NCI-H2196 (cell line): Measurements from ENCODE around the gene VSTM1.

Experiments
- DNase-seq: peaks from one replicate; lab custom pipeline; 2025; ENCODE audit not compliant: unreplicated experiment; lab: John Stamatoyannopoulos, UW

The VSTM1 gene

GRCh38 chr19:54013866-54014265 lies 49.8 kb downstream of the VSTM1 start:
- DNase-seq: no peak

- no peak for DNase-seq
These were observed 52.0 kb downstream of the VSTM1 start for GRCh38 chr19:54011507-54012211.

- DNase-seq: no peak
These were observed 53.2 kb downstream of the VSTM1 start for GRCh38 chr19:54010474-54010873.

GRCh38 chr19:54009440-54009839 lies 54.3 kb downstream of the VSTM1 start:
- DNase-seq: no peak

DNA sequence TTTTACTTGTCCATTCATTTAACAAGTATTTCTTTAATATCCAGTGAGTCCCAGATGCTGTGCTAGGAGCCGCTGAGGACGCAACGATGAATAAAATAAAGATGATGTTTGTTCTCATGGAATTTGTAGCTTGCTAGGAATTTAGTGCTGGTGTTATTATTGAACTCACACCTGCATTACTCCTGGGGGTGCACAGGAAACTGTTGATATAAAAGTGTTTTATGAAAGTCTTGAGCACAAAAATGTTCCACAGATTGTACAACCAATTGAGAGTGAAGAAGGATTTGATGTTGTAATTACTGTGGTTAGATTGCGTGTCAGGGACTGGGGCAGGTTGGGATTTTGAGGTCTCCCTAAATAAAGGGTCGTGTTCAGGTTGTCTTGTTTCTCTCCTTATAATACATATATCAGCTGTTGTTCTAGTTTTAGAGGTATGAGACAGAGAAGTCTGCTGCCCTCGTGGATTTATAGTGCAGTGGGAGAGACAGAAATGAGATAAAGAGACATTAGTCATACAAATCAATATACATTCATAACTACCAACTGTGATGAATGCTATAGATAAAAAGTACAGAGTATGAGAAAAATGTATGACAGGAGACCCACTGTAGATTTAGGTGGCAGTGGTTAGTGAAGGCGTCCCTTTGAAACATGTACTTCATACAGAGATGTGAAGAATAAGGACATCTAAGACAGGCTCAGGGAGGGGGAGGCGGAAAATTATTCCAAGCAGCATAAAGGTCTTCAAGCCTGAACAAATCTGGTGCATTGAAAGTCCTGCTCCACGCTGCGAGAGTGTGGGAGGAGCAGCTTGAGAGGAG lies 61.0 kb downstream of the VSTM1 start:
- DNase-seq: no peak

- no peak for DNase-seq
These were observed 62.2 kb downstream of the VSTM1 start for GRCh38 chr19:54001496-54001895.

DNA sequence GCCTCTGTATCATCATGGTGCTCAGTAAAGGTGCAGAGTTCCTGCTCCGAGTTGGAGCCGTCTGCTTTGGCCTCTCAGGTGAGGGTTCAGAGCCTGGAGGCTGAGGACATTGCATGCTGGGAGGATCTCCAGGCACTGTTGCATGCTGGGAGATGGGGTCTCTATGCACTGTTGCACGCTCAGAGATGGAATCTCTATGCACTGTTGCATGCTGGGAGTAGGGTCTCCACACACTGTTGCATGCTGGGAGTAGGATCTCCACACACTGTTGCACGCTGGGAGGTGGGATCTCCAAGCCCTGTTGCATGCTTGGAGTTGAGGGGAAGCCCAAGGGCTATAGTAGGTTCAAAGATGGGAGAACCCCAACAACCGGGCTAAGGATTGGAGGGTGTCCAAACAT lies 64.0 kb downstream of the VSTM1 start:
- no peak for DNase-seq

- DNase-seq: no peak
These were observed 65.5 kb downstream of the VSTM1 start for GRCh38 chr19:53998223-53998622.

DNA sequence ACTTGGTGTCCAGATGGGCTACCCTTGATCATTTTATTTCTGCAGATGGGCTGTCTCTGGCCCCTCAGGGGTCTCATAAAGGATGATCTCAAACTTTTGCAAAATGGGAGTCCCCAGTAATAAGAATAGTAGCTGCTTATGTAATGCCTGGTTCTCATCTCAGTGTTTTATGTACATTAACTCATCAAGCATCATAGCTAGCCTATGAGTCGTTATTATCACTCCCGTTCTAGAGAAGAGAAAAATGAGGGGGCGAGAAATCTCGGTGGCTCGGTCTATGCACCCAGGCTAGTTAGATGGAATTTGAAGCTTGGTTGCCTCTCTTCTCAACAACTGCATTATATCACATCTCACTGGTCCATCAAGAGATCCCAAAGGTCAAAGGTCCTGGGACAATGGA lies 68.9 kb downstream of the VSTM1 start:
- no peak for DNase-seq

DNA sequence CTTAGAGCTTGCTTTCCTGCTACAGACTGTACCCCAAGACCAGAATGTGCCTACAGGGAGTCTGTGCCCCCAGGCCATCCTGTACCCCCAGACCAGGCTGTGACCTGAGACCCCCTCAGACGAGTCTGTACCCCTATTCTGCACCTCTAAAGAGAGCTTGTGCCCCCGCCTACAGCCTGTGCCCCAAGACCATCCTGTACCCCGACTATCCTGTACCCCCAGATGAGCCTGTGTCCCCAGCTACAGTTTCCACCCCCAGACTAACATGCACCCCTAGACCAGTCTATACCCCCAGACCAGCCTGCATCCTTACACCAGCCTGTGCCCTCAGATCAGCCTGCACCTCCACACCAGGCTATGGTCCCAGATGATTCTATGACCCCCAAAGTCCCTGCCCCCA lies 70.2 kb downstream of the VSTM1 start:
- no peak for DNase-seq

GRCh38 chr19:53992815-53993214 lies 70.9 kb downstream of the VSTM1 start:
- no peak for DNase-seq

GRCh38 chr19:53992211-53992610 lies 71.5 kb downstream of the VSTM1 start:
- DNase-seq: no peak

DNA sequence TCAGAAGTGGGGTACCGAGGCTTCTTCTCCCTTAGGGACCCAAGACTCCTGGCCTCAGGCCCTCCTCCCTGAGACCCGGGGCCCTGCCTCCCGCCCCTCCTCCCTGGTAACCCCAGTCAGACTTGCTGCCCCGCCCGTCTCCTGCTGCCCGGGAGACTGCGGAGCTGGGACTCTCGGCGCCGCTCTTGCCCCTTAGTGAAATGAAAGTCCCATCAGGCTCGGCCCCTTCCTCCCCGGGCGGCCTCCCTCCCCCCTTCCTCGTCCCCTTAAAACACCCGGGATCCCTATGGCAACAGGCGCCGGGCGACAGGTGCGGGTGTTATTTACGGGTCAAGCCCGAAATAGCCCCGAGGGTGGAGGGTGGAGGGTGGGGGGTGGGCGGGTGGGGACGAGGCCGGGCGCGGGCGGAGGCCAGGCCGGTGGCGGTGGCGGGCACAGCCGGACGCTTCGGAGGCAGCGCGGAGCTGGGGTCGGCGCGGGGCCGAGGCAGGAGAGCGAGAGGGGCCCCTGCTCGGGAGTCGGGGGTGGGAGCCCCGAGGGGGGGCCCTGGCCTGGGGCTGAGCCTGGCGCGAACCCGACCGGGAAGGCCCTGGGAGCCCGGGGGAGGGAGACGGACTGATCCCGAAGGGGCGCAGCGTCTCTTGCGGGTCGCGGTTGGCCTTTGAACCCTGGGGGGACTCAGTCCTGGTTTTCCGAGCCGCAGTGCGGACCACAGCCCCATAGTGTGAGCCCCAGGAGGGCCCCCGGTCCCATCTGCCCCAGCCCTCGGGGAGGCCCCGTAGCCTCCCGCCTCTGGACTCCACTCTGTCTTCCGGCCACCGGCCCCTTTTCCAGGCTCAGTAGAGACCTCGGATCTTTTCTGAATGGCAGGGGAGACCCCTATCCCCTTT lies 72.2 kb downstream of the VSTM1 start, which contains the start of gene CACNG6:
Gene CACNG6 (plus strand): TSS at position 414 of the 890 bp plus-strand sequence. CDS start 1,241 bp downstream, outside the sequence.
- DNase-seq: peak; percentile 50
